Hepatocyte (in vitro differentiated cells): Measurements from ENCODE around the gene RRP9. TPM values are rescaled to one million over a fixed set of nuclear protein-coding genes. Genes with fewer than 3 reads are reported as not detected.

Experiments used
- DNase-seq: peaks from one replicate; pipeline ENCODE4 v3.0.0-alpha.2; 2016; ENCODE audit warnings: low spot score
- H2AFZ ChIP-seq: fragments of 200-600 bp; sonication (generic); 2 replicates; pipeline ENCODE4 v1.6.0; 2016; ENCODE audit warnings: antibody characterized with exemption, mild to moderate bottlenecking
- H3K27ac ChIP-seq: fragments of 200-600 bp; sonication (generic); 2 replicates; pipeline ENCODE4 v1.5.1; 2016; ENCODE audit warnings: mild to moderate bottlenecking
- H3K27me3 ChIP-seq: fragments of 200-600 bp; sonication (generic); 2 replicates; pipeline ENCODE4 v1.6.1; 2016
- H3K36me3 ChIP-seq: fragments of 200-600 bp; sonication (generic); replicated peaks from 2 replicates; pipeline ENCODE4 v1.5.1; 2016; ENCODE audit warnings: low read depth; ENCODE audit not compliant: insufficient read depth
- H3K4me1 ChIP-seq: fragments of 200-600 bp; sonication (generic); 2 replicates; pipeline ENCODE4 v1.5.1; 2016; ENCODE audit warnings: mild to moderate bottlenecking, moderate library complexity; ENCODE audit not compliant: insufficient read depth
- H3K4me2 ChIP-seq: fragments of 200-600 bp; sonication (generic); 2 replicates; pipeline ENCODE4 v1.6.0; 2016
- H3K4me3 ChIP-seq: fragments of 200-600 bp; sonication (generic); 2 replicates; pipeline ENCODE4 v1.5.1; 2016; ENCODE audit warnings: mild to moderate bottlenecking
- H3K79me2 ChIP-seq: fragments of 200-600 bp; sonication (generic); 2 replicates; pipeline ENCODE4 v1.6.0; 2017; ENCODE audit warnings: mild to moderate bottlenecking
- H3K9me2 ChIP-seq: fragments of 200-600 bp; sonication (generic); replicated peaks from 2 replicates; pipeline ENCODE4 v1.6.0; 2017; ENCODE audit warnings: mild to moderate bottlenecking; ENCODE audit not compliant: insufficient read depth
- H3K9me3 ChIP-seq: fragments of 200-600 bp; sonication (generic); 2 replicates; pipeline ENCODE4 v1.5.1; 2016; ENCODE audit warnings: low read depth, mild to moderate bottlenecking
- H4K20me1 ChIP-seq: fragments of 200-600 bp; sonication (generic); 2 replicates; pipeline ENCODE4 v1.6.0; 2016; ENCODE audit warnings: mild to moderate bottlenecking; ENCODE audit not compliant: insufficient read depth, poor library complexity, severe bottlenecking
- EZH2 ChIP-seq: fragments of 200-600 bp; sonication (generic); IDR thresholded peaks from 2 replicates; pipeline ENCODE4 v1.6.1; 2016; ENCODE audit warnings: antibody characterized with exemption, mild to moderate bottlenecking, borderline replicate concordance
- EZH2phosphoT487 ChIP-seq: fragments of 200-600 bp; sonication (generic); IDR thresholded peaks from one replicate; pipeline ENCODE4 v1.6.1; 2018; ENCODE audit warnings: antibody characterized with exemption, mild to moderate bottlenecking, low read depth, moderate library complexity; ENCODE audit not compliant: unreplicated experiment, severe bottlenecking
- WGBS: methylation state at CpG from one replicate; pipeline ENCODE4 v1.1.6; 2016; ENCODE audit warnings: low lambda C conversion rate; ENCODE audit errors: missing lambda C conversion rate; 5-methylcytosine and 5-hydroxymethylcytosine counted together
- polyA plus RNA-seq: library from polyadenylated mRNA; unstranded; fragments of >200 nt; fragmentation: Nextera tagmentation; extraction: Ambion mirVana; gene quantifications from 2 replicates; pipeline ENCODE4 v1.2.1, GENCODE V29; 2016
- total RNA-seq: library from RNA; depleted of rRNA; stranded (reverse); fragments of >200 nt; gene quantifications from 2 replicates; pipeline ENCODE4 v1.2.3, GENCODE V29; 2014
- TF ChIP-seq, protein P1 (sequence below): fragments of 200-600 bp; sonication (generic); IDR thresholded peaks from 2 replicates; pipeline ENCODE4 v1.5.1; 2016; ENCODE audit warnings: antibody characterized with exemption, mild to moderate bottlenecking; ENCODE audit not compliant: poor library complexity

RRP9 gene
- total and polyA plus RNA-seq, 2 experiments from 2014 or later, result 17.5 to 32.8 TPM

DNA sequence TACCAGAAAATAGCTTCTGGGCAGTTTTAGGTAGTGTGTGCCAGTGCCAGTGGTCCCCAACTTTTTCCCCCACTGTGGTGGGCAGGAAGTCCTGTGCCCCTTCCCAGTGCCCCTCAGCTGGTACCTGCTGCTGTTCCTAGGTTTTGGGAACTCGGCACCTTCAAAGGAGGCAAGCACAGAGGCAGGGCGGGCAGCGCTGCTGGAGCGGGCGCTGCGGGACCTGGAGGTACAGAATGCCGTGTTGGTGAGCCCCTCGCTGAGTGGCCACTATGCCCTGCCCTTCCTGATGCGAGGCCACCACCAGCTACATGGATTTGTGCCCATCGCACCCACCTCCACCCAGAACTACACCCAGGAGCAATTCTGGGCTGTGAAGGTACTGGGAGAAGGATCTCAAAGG lies 38.5 kb upstream of the RRP9 start:
- no peak for DNase-seq
- Histone ChIP-seq H3K9me2 (no peaks in the 10 kb centered on the region), H3K36me3 (no peaks in the 10 kb centered on the region), H4K20me1 (no peaks in the 10 kb centered on the region), H3K4me2 (no peak overlapping the region), H3K4me3 (no peak overlapping the region), H3K4me1 (peaks cover 31% of the 10 kb centered on the region), H3K27ac (no peak overlapping the region), H2AFZ (no peak overlapping the region), H3K27me3 (no peaks in the 10 kb centered on the region), H3K79me2 (peaks cover 23% of the 10 kb centered on the region), H3K9me3 (no peaks in the 10 kb centered on the region)
- TF ChIP-seq, protein P1, sequence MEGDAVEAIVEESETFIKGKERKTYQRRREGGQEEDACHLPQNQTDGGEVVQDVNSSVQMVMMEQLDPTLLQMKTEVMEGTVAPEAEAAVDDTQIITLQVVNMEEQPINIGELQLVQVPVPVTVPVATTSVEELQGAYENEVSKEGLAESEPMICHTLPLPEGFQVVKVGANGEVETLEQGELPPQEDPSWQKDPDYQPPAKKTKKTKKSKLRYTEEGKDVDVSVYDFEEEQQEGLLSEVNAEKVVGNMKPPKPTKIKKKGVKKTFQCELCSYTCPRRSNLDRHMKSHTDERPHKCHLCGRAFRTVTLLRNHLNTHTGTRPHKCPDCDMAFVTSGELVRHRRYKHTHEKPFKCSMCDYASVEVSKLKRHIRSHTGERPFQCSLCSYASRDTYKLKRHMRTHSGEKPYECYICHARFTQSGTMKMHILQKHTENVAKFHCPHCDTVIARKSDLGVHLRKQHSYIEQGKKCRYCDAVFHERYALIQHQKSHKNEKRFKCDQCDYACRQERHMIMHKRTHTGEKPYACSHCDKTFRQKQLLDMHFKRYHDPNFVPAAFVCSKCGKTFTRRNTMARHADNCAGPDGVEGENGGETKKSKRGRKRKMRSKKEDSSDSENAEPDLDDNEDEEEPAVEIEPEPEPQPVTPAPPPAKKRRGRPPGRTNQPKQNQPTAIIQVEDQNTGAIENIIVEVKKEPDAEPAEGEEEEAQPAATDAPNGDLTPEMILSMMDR, result no peak
- TF ChIP-seq EZH2phosphoT487, result no peak
- no peak for TF ChIP-seq EZH2
- 99% methylated on average over 10 of the region's 10 CpGs for WGBS

DNA sequence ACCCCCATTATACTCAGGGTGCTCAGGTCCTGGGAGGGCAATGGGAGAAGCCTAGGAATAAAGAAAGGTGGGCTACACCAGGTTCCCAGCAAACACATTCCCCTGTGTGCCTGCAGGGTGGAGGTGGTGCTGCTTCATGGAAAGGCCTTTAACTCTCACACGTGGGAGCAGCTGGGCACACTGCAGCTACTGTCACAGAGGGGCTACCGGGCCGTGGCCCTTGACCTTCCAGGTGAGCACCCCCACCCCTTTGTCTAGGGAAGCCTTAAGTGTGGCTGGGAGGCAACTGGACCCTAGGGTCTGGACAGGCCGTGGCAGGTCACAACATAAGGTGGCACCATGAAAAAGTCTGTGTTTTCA lies 36.4 kb upstream of the RRP9 start:
- Histone ChIP-seq H3K27ac (no peak overlapping the region), H4K20me1 (no peaks in the 10 kb centered on the region), H3K9me3 (no peaks in the 10 kb centered on the region), H3K79me2 (peaks cover 22% of the 10 kb centered on the region), H2AFZ (no peak overlapping the region), H3K4me3 (no peak overlapping the region), H3K4me2 (no peak overlapping the region), H3K4me1 (peaks cover 34% of the 10 kb centered on the region), H3K27me3 (no peaks in the 10 kb centered on the region), H3K9me2 (no peaks in the 10 kb centered on the region), H3K36me3 (no peaks in the 10 kb centered on the region)
- TF ChIP-seq EZH2phosphoT487 (no peak), EZH2 (no peak)
- TF ChIP-seq, protein P1, result no peak
- 90% methylated on average over 4 of the region's 4 CpGs for WGBS
- DNase-seq, result no peak

DNA sequence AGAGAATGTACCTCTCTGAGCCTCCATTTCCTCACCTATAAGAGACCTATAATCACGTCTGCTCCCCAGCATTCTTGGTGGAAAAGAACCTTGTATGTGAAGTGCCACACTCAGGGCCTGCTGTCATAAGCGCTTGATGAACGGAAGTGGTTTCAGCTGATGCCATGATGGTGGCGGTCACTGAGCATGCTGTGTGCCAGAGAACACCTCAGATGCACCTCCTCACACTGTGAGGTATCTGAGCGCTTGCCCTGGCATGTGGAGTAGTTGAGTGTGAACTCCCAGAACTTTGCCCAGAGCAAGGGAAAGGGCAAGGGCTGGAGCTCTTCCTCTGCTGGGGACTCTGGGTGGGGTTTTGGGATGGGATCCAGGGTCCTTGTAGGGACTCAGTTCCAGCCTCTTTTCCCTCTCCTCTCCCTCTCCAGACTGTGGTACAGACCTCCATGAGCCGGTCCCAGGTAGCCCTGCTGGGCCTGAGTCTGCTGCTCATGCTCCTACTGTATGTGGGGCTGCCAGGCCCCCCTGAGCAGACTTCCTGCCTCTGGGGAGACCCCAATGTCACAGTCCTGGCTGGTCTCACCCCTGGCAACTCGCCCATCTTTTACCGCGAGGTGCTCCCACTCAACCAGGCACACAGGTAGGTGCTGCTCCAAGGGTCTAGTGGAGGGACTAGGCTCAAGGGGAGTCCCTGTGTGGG lies 35.9 kb upstream of the RRP9 start:
- peaks cover 28% of the 10 kb centered on the region for H3K79me2 ChIP-seq
- no peaks in the 10 kb centered on the region for H3K27me3 ChIP-seq
- no peak for DNase-seq
- WGBS, result 99% methylated on average over 9 of the region's 9 CpGs
- H3K9me3 ChIP-seq, result no peaks in the 10 kb centered on the region
- H3K27ac ChIP-seq, result no peak overlapping the region
- no peak for TF ChIP-seq EZH2
- TF ChIP-seq, protein P1, result no peak
- TF ChIP-seq EZH2phosphoT487, result no peak
- H2AFZ ChIP-seq, result no peak overlapping the region
- no peaks in the 10 kb centered on the region for H3K9me2 ChIP-seq
- H4K20me1 ChIP-seq, result no peaks in the 10 kb centered on the region
- no peaks in the 10 kb centered on the region for H3K36me3 ChIP-seq
- peaks cover 33% of the 10 kb centered on the region for H3K4me1 ChIP-seq
- no peak overlapping the region for H3K4me2 ChIP-seq
- no peak overlapping the region for H3K4me3 ChIP-seq
